ENCODE measurements around the gene COL12A1.

Gene COL12A1

GRCh38 chr6:75142721-75143120 is 63.1 kb downstream of the COL12A1 start:
- DNase-seq: no peak

GRCh38 chr6:75135876-75136275 is 70.0 kb downstream of the COL12A1 start:
- DNase-seq: no peak

GRCh38 chr6:75135450-75135849 is 70.4 kb downstream of the COL12A1 start:
- DNase-seq: no peak

GRCh38 chr6:75130784-75131183 is 75.1 kb downstream of the COL12A1 start:
- DNase-seq: no peak

- no peak for DNase-seq
These were observed 76.8 kb downstream of the COL12A1 start for GRCh38 chr6:75128878-75129570.

GRCh38 chr6:75126518-75126917 is 79.3 kb downstream of the COL12A1 start:
- DNase-seq: no peak

- no peak for DNase-seq
These were observed 80.9 kb downstream of the COL12A1 start for GRCh38 chr6:75124983-75125382.

GRCh38 chr6:75124085-75124484 is 81.8 kb downstream of the COL12A1 start:
- no peak for DNase-seq

- no peak for DNase-seq
These were observed 86.8 kb downstream of the COL12A1 start for GRCh38 chr6:75118925-75119515.

GRCh38 chr6:75117701-75118100 is 88.2 kb downstream of the COL12A1 start:
- no peak for DNase-seq

GRCh38 chr6:75116946-75117345 is 88.9 kb downstream of the COL12A1 start:
- no peak for DNase-seq

- DNase-seq: no peak
These were observed 90.4 kb downstream of the COL12A1 start for GRCh38 chr6:75115481-75115880.

- DNase-seq: no peak
These were observed 91.0 kb downstream of the COL12A1 start for GRCh38 chr6:75114806-75115205.

- no peak for DNase-seq
These were observed 91.7 kb downstream of the COL12A1 start for GRCh38 chr6:75114195-75114594.

- DNase-seq: no peak
These were observed 92.4 kb downstream of the COL12A1 start for GRCh38 chr6:75113446-75113845.

GRCh38 chr6:75109765-75110164 is 96.1 kb downstream of the COL12A1 start:
- no peak for DNase-seq

GRCh38 chr6:75109022-75109421 is 96.8 kb downstream of the COL12A1 start:
- no peak for DNase-seq

- DNase-seq: no peak
These were observed 97.4 kb downstream of the COL12A1 start for GRCh38 chr6:75108333-75108974.

- no peak for DNase-seq
These were observed 97.9 kb downstream of the COL12A1 start for GRCh38 chr6:75107913-75108312.

GRCh38 chr6:75106426-75106825 is 99.4 kb downstream of the COL12A1 start:
- DNase-seq: no peak

GRCh38 chr6:75103431-75103830 is 102.4 kb downstream of the COL12A1 start:
- DNase-seq: no peak

GRCh38 chr6:75102301-75102700 is 103.6 kb downstream of the COL12A1 start:
- no peak for DNase-seq

- DNase-seq: no peak
These were observed 104.0 kb downstream of the COL12A1 start for GRCh38 chr6:75101896-75102295.

GRCh38 chr6:75098709-75099108 is 107.1 kb downstream of the COL12A1 start:
- no peak for DNase-seq

Measured in NCI-H2171 treated with DMSO at 0.1 percent for 48 hours (cell line).